Esophagus (tissue), 2 donors: ENCODE results near the gene IL22. TPM values are rescaled to one million over a fixed set of nuclear protein-coding genes. Genes with fewer than 3 reads are reported as not detected.

ENCODE experiments used
- H3K27ac ChIP-seq, 2 donors: one replicate each; pipeline ENCODE4 v1.5.1; 2013; ENCODE audit warnings: low read depth in 2 of 2, mild to moderate bottlenecking in 2 of 2, inconsistent platforms in 1 of 2, low read length in 1 of 2, moderate library complexity in 1 of 2
- H3K27me3 ChIP-seq, 2 donors: one replicate each; pipeline ENCODE4 v1.6.1; 2013; ENCODE audit warnings: low read length in 2 of 2, control low read depth in 1 of 2, mild to moderate bottlenecking in 1 of 2; ENCODE audit not compliant: insufficient read depth in 2 of 2, control insufficient read depth in 1 of 2
- H3K36me3 ChIP-seq, 2 donors: one replicate each; pipeline ENCODE4 v1.6.1; 2013; ENCODE audit warnings: low read length in 1 of 2; ENCODE audit not compliant: control insufficient read depth in 2 of 2, insufficient read depth in 2 of 2
- H3K4me1 ChIP-seq, 2 donors: one replicate each; pipeline ENCODE4 v1.6.1; 2013; ENCODE audit warnings: low read length in 1 of 2; ENCODE audit not compliant: control insufficient read depth in 2 of 2, insufficient read depth in 2 of 2
- H3K4me3 ChIP-seq, 2 donors: one replicate each; pipeline ENCODE4 v1.5.1; 2013; ENCODE audit warnings: low read length in 2 of 2, mild to moderate bottlenecking in 2 of 2, low read depth in 1 of 2, moderate library complexity in 1 of 2
- H3K9me3 ChIP-seq, 2 donors: one replicate each; pipeline ENCODE4 v1.6.1; 2013; ENCODE audit warnings: mild to moderate bottlenecking in 2 of 2, low read depth in 1 of 2, low read length in 1 of 2, moderate library complexity in 1 of 2; ENCODE audit not compliant: control insufficient read depth in 2 of 2, insufficient read depth in 1 of 2
- WGBS, 2 donors: extraction: QIAGEN DNeasy Blood & Tissue Kit; methylation state at CpG; one replicate each; pipeline ENCODE4 v1.1.7; 2013; 5-methylcytosine and 5-hydroxymethylcytosine counted together
- polyA plus RNA-seq, 2 donors: library from polyadenylated mRNA; stranded (reverse); fragments of 200-250 nt; gene quantifications; one replicate each; pipeline ENCODE4 v1.2.3, GENCODE V29; 2013
- donor health status: healthy with polysubstance abuse.
- donor health status: Bipolar disorder and iron deficiency.

Gene IL22
- polyA plus RNA-seq, 2 donors = 0.36 TPM; not detected in 1

DNA sequence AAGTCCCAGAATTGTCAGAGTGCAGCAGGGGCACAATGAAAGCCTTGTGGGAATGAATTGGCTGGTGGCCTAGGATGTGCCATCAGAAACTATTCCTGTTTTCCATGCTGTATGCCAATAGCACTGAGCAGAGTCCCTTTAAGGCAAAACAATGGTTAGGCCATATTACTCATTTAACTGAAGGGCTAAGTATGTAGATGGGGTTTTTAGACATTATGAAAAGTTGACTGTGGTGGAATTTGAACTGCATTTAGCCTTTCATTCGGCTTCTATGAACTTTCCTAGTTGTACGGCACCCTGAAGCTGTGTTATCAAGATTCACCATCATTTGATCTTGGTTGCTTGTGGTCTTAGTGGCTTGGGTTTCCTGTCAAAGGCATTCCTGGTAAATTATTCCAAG is 52.5 kb downstream of the IL22 start:
- H3K9me3 ChIP-seq = no peaks in the 10 kb centered on the region
- H3K27ac ChIP-seq = no peak overlapping the region
- no peaks in the 10 kb centered on the region for H3K36me3 ChIP-seq
- WGBS, 2 donors = 71 to 77% methylated on average over 2 of the region's 2 CpGs
- no peak overlapping the region for H3K4me3 ChIP-seq
- H3K27me3 ChIP-seq = no peaks in the 10 kb centered on the region
- H3K4me1 ChIP-seq = no peaks in the 10 kb centered on the region

DNA sequence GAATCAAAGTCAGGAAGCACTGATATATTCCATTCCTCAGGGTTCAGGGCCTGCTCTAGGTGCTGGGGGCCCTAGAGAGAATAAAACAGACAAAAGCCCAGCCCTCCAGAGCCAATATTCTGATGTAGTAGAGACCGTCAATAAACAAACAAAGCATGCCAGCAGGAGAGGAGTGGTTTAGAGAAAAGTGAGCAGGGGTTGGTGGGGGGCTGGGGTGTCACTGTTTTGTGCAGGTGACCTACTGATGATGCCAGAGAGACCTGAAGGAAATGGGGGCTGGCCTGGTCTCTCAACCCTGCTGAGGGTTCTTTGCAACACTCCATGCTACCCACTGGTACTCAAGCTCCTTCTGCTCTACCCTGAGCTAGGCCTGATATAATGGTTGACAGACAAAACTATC is 54.3 kb downstream of the IL22 start:
- Histone ChIP-seq H3K36me3 (no peaks in the 10 kb centered on the region), H3K9me3 (no peaks in the 10 kb centered on the region), H3K4me1 (no peaks in the 10 kb centered on the region), H3K27ac (no peak overlapping the region), H3K4me3 (no peak overlapping the region), H3K27me3 (no peaks in the 10 kb centered on the region)
- 93 to 95% methylated on average over 1 of the region's 1 CpG for WGBS, 2 donors

GRCh38 chr12:68198507-68199086 is 54.8 kb downstream of the IL22 start:
- no peaks in the 10 kb centered on the region for H3K36me3 ChIP-seq
- no peaks in the 10 kb centered on the region for H3K27me3 ChIP-seq
- H3K9me3 ChIP-seq = no peaks in the 10 kb centered on the region
- WGBS, 2 donors = 72 to 74% methylated on average over 12 of the region's 12 CpGs
- H3K27ac ChIP-seq = no peak overlapping the region
- H3K4me1 ChIP-seq = no peaks in the 10 kb centered on the region
- H3K4me3 ChIP-seq = no peak overlapping the region

Other genes starting within 250 kb of the IL22 start
- gene IFNG, start 93.9 kb downstream of the IL22 start, polyA plus RNA-seq = not detected
- gene IL26, start 27.8 kb downstream of the IL22 start, polyA plus RNA-seq = under 1 TPM in 1 of 2 donors, not detected in 1; 0.06 TPM
- gene MDM1, start 78.8 kb upstream of the IL22 start, polyA plus RNA-seq = 1 to 10 TPM; 4.8 to 8.2 TPM